IMR-90 (cell line): Measurements from ENCODE around the gene KRTAP10-10. TPM values are rescaled to one million over a fixed set of nuclear protein-coding genes. Genes with fewer than 3 reads are reported as not detected.

Experiments
- ATAC-seq: fragments of 200-7000 bp; cut with Tn5 transposase; 2 replicates; pipeline ENCODE4 v1.9.1; 2020; ENCODE audit warnings: low read depth, mild to moderate bottlenecking, moderate library complexity
- BruUV-seq: library from RNA; stranded (reverse); fragments of 400-500 nt; replicated peaks from 2 replicates; lab custom pipeline; 2021; lab: Mats Ljungman, UMichigan
- CTCF ChIA-PET: fragments of 300-600 bp; formaldehyde crosslinking; extraction: SDS; loops from one replicate; lab custom pipeline; 2021; ENCODE audit warnings: antibody characterized with exemption; lab: Yijun Ruan, JAX
- POLR2A ChIA-PET: fragments of 300-600 bp; sonication (Branson Sonifier 250); formaldehyde crosslinking; loops from one replicate; lab custom pipeline; 2022; ENCODE audit warnings: antibody characterized with exemption; ENCODE audit not compliant: unreplicated experiment; lab: Charles Lee
- DNase-seq: peaks from one replicate; pipeline ENCODE4 v3.0.0; 2013
- H2AFZ ChIP-seq: replicated peaks from 2 replicates; pipeline ENCODE3; 2013; ENCODE audit warnings: low read length, mild to moderate bottlenecking; ENCODE audit not compliant: poor library complexity
- H2AK5ac ChIP-seq: 2 replicates; pipeline ENCODE4 v1.6.1; 2013; ENCODE audit warnings: low read depth, low read length, inconsistent platforms
- H2AK9ac ChIP-seq: replicated peaks from 2 replicates; pipeline ENCODE3; 2013; ENCODE audit warnings: mild to moderate bottlenecking, low read depth, low read length, moderate library complexity; ENCODE audit not compliant: poor library complexity
- H2BK120ac ChIP-seq: 2 replicates; pipeline ENCODE4 v1.6.1; 2013; ENCODE audit warnings: low read depth, low read length, inconsistent platforms
- H2BK15ac ChIP-seq: 3 replicates; pipeline ENCODE4 v1.6.1; 2013; ENCODE audit warnings: low read depth, low read length, inconsistent platforms
- H2BK20ac ChIP-seq: 2 replicates; pipeline ENCODE4 v1.6.1; 2013; ENCODE audit warnings: low read depth, mild to moderate bottlenecking, inconsistent platforms, low read length, moderate library complexity
- H2BK5ac ChIP-seq: 2 replicates; pipeline ENCODE4 v1.6.1; 2013; ENCODE audit warnings: mild to moderate bottlenecking, low read depth, low read length, inconsistent platforms; ENCODE audit not compliant: poor library complexity, severe bottlenecking
- H3K14ac ChIP-seq: replicated peaks from 2 replicates; pipeline ENCODE4 v1.6.1; 2013; ENCODE audit warnings: low read depth, low read length, inconsistent platforms
- H3K18ac ChIP-seq: 2 replicates; pipeline ENCODE4 v1.6.1; 2013; ENCODE audit warnings: low read depth, low read length, control low read depth
- H3K23ac ChIP-seq: 2 replicates; pipeline ENCODE4 v1.6.1; 2013; ENCODE audit warnings: low read depth, low read length, inconsistent platforms
- H3K27ac ChIP-seq: 2 replicates; pipeline ENCODE4 v1.5.1; 2013; ENCODE audit warnings: mild to moderate bottlenecking, control low read depth, low read length; ENCODE audit not compliant: insufficient read depth
- H3K27me3 ChIP-seq: 2 replicates; pipeline ENCODE4 v1.6.1; 2013; ENCODE audit warnings: low read length; ENCODE audit not compliant: control insufficient read depth, insufficient read depth
- H3K36me3 ChIP-seq: 2 replicates; pipeline ENCODE4 v1.6.1; 2013; ENCODE audit warnings: low read length, mixed read lengths; ENCODE audit not compliant: control insufficient read depth, insufficient read depth
- H3K4ac ChIP-seq: 2 replicates; pipeline ENCODE4 v1.6.1; 2013; ENCODE audit warnings: low read depth, low read length, inconsistent platforms
- H3K4me1 ChIP-seq: 2 replicates; pipeline ENCODE4 v1.6.1; 2013; ENCODE audit warnings: low read length, mixed read lengths; ENCODE audit not compliant: control insufficient read depth, insufficient read depth
- H3K4me2 ChIP-seq: 2 replicates; pipeline ENCODE4 v1.6.1; 2013; ENCODE audit warnings: low read depth, mild to moderate bottlenecking, control low read depth, low read length, moderate library complexity
- H3K4me3 ChIP-seq: 2 replicates; pipeline ENCODE4 v1.5.1; 2013; ENCODE audit warnings: low read depth, mild to moderate bottlenecking, control low read depth, low read length, moderate library complexity; ENCODE audit not compliant: insufficient read depth
- H3K56ac ChIP-seq: 2 replicates; pipeline ENCODE4 v1.6.1; 2013; ENCODE audit warnings: low read length, inconsistent platforms; ENCODE audit not compliant: insufficient read depth; ENCODE audit errors: extremely low read depth
- H3K79me1 ChIP-seq, 2 experiments: 2 replicates each; pipeline ENCODE4 v1.6.1; 2013; ENCODE audit warnings: low read length in 2 of 2, inconsistent platforms in 1 of 2, low read depth in 1 of 2
- H3K9ac ChIP-seq: 2 replicates; pipeline ENCODE4 v1.6.1; 2013; ENCODE audit warnings: low read depth, low read length, control low read depth
- H3K9me1 ChIP-seq: 2 replicates; pipeline ENCODE4 v1.6.1; 2013; ENCODE audit warnings: low read length, inconsistent platforms; ENCODE audit not compliant: insufficient read depth
- H3K9me3 ChIP-seq: 2 replicates; pipeline ENCODE4 v1.6.1; 2013; ENCODE audit warnings: low read length; ENCODE audit not compliant: control insufficient read depth, insufficient read depth
- H4K20me1 ChIP-seq: 2 replicates; pipeline ENCODE4 v1.6.1; 2013; ENCODE audit warnings: low read length, inconsistent platforms; ENCODE audit not compliant: insufficient read depth
- H4K5ac ChIP-seq: 2 replicates; pipeline ENCODE4 v1.6.1; 2013; ENCODE audit warnings: mild to moderate bottlenecking, low read depth, low read length, control low read depth
- H4K8ac ChIP-seq, 2 experiments: 2 replicates each; pipeline ENCODE4 v1.6.1; 2013; ENCODE audit warnings: low read depth in 2 of 2, low read length in 2 of 2, control low read depth in 1 of 2, inconsistent platforms in 1 of 2
- H4K91ac ChIP-seq: 2 replicates; pipeline ENCODE4 v1.6.1; 2013; ENCODE audit warnings: low read depth, low read length, inconsistent platforms; ENCODE audit not compliant: insufficient read depth
- BHLHE40 ChIP-seq: fragments of 150-350 bp; IDR thresholded peaks from 2 replicates; pipeline ENCODE4 v1.6.1; 2016; ENCODE audit warnings: mild to moderate bottlenecking, low read depth, low read length
- CEBPB ChIP-seq: IDR thresholded peaks from 2 replicates; pipeline ENCODE4 v1.6.1; 2012; ENCODE audit warnings: low read depth, low read length, improper control_type of control experiment
- CHD1 ChIP-seq: IDR thresholded peaks from 2 replicates; pipeline ENCODE4 v1.6.1; 2012; ENCODE audit warnings: low read depth, low read length, improper control_type of control experiment
- CTCF ChIP-seq: conservative IDR thresholded peaks from 2 replicates; pipeline ENCODE4 v1.5.1; 2012; ENCODE audit warnings: mild to moderate bottlenecking, low read depth, low read length, improper control_type of control experiment
- ELK1 ChIP-seq: fragments of 150-350 bp; IDR thresholded peaks from 2 replicates; pipeline ENCODE4 v1.6.1; 2016; ENCODE audit warnings: low read depth, mild to moderate bottlenecking, low read length, moderate library complexity, borderline replicate concordance
- FOS ChIP-seq: fragments of 150-350 bp; IDR thresholded peaks from 2 replicates; pipeline ENCODE4 v1.6.1; 2016; ENCODE audit warnings: low read depth, low read length
- MAFK ChIP-seq: IDR thresholded peaks from 2 replicates; pipeline ENCODE4 v1.6.1; 2012; ENCODE audit warnings: low read depth, low read length, improper control_type of control experiment
- MAZ ChIP-seq: IDR thresholded peaks from 2 replicates; pipeline ENCODE4 v1.6.1; 2012; ENCODE audit warnings: low read depth, mild to moderate bottlenecking, low read length, improper control_type of control experiment, moderate library complexity, borderline replicate concordance
- MXI1 ChIP-seq: IDR thresholded peaks from 2 replicates; pipeline ENCODE4 v1.6.1; 2012; ENCODE audit warnings: low read depth, mild to moderate bottlenecking, low read length, moderate library complexity, borderline replicate concordance
- NFE2L2 ChIP-seq: fragments of 150-350 bp; IDR thresholded peaks from 2 replicates; pipeline ENCODE4 v1.6.1; 2016; ENCODE audit warnings: low read depth, mild to moderate bottlenecking, low read length
- POLR2A ChIP-seq: IDR thresholded peaks from 2 replicates; pipeline ENCODE4 v1.6.1; 2012; ENCODE audit warnings: mild to moderate bottlenecking, low read depth, low read length
- RAD21 ChIP-seq: IDR thresholded peaks from 2 replicates; pipeline ENCODE4 v1.6.1; 2012; ENCODE audit warnings: low read length, improper control_type of control experiment
- RCOR1 ChIP-seq: IDR thresholded peaks from 2 replicates; pipeline ENCODE4 v1.6.1; 2012; ENCODE audit warnings: mild to moderate bottlenecking, low read length, improper control_type of control experiment; ENCODE audit not compliant: insufficient replicate concordance
- RFX5 ChIP-seq: IDR thresholded peaks from 2 replicates; pipeline ENCODE4 v1.8.0; 2012; ENCODE audit warnings: low read depth, mild to moderate bottlenecking, low read length, moderate library complexity
- SMC3 ChIP-seq: fragments of 150-350 bp; IDR thresholded peaks from 2 replicates; pipeline ENCODE4 v1.6.1; 2016; ENCODE audit warnings: low read depth, mild to moderate bottlenecking, antibody characterized with exemption, low read length, moderate library complexity
- USF2 ChIP-seq: fragments of 150-350 bp; IDR thresholded peaks from 2 replicates; pipeline ENCODE4 v1.6.1; 2017; ENCODE audit warnings: mild to moderate bottlenecking, antibody characterized with exemption, low read length, low read depth
- WGBS, 2 experiments: methylation state at CpG; one replicate each; pipeline versions ENCODE4 v1.1.5 to v1.1.7; 2013; ENCODE audit warnings: missing lambda C conversion rate in 2 of 2; ENCODE audit not compliant: insufficient read length in 1 of 2; ENCODE audit errors: extremely low coverage in 2 of 2; 5-methylcytosine and 5-hydroxymethylcytosine counted together
- dilution Hi-C: fragments of 300-500 bp; cut with HindIII; formaldehyde crosslinking; loops from one replicate; pipeline ENCODE4 v1.14.3; 2018; ENCODE audit warnings: low sequenced_read_pairs; ENCODE audit not compliant: unreplicated experiment
- in situ Hi-C: fragments of 300-500 bp; cut with MboI; formaldehyde crosslinking; loops from 3 replicates; pipeline ENCODE4 v1.14.3; 2019; ENCODE audit warnings: low sequenced_read_pairs, inconsistent platforms, mixed read lengths
- intact Hi-C: fragments of 100-400 bp; cut with micrococcal nuclease; formaldehyde crosslinking; loops from 2 replicates; pipeline ENCODE4 v1.10.0; 2022
- polyA plus RNA-seq, 3 experiments: library from polyadenylated mRNA; depleted of rRNA; stranded (reverse); fragments of >200 nt; gene quantifications; 2 replicates each; pipeline ENCODE4 v1.2.3, GENCODE V29; 2012; ENCODE audit warnings: low replicate concordance in 1 of 3
- total RNA-seq: library from RNA; depleted of rRNA; stranded (reverse); fragments of >200 nt; gene quantifications from 2 replicates; pipeline ENCODE4 v1.2.3, GENCODE V29; 2012

Gene KRTAP10-10
- total and polyA plus RNA-seq, 2 of the 4 experiments (the other 2 are of a cell fraction), result not detected

GRCh38 chr21:44686843-44687561 lies 49.8 kb downstream of the KRTAP10-10 start:
- POLR2A ChIA-PET, result no interaction called here
- no peak overlapping the region for H3K56ac ChIP-seq
- no peak for TF ChIP-seq RFX5
- TF ChIP-seq MAZ, result no peak
- no peak for TF ChIP-seq CHD1
- TF ChIP-seq RCOR1, result no peak
- TF ChIP-seq ELK1, result no peak
- no peak for TF ChIP-seq SMC3
- TF ChIP-seq MAFK, result no peak
- TF ChIP-seq CTCF, result no peak
- no peak for TF ChIP-seq BHLHE40
- no peak for TF ChIP-seq RAD21
- TF ChIP-seq USF2, result no peak
- no peak for TF ChIP-seq NFE2L2
- no peak for TF ChIP-seq POLR2A
- TF ChIP-seq FOS, result no peak
- TF ChIP-seq CEBPB, result no peak
- no peak for TF ChIP-seq MXI1
- no peaks in the 10 kb centered on the region for H3K9me3 ChIP-seq
- peaks cover 32% of the 10 kb centered on the region for H3K27me3 ChIP-seq
- no peaks in the 10 kb centered on the region for H3K79me1 ChIP-seq
- CTCF ChIA-PET, result no interaction called here
- no peak overlapping the region for H3K23ac ChIP-seq
- H3K4me1 ChIP-seq, result no peaks in the 10 kb centered on the region
- H2AK9ac ChIP-seq, result no peak overlapping the region
- H4K5ac ChIP-seq, result no peak overlapping the region
- ATAC-seq (no peak), DNase-seq (no peak)
- no peak overlapping the region for H3K27ac ChIP-seq
- H2AK5ac ChIP-seq, result no peak overlapping the region
- BruUV-seq, result no TSS peak
- no peak overlapping the region for H3K18ac ChIP-seq
- no peak overlapping the region for H4K8ac ChIP-seq
- WGBS, 2 experiments, result 45% methylated on average over 6 of the region's 25 CpGs; no CpG with 5 or more reads in 1 of the 2 experiments
- no peak overlapping the region for H3K14ac ChIP-seq
- H3K9ac ChIP-seq, result no peak overlapping the region
- no peak overlapping the region for H2BK120ac ChIP-seq
- dilution Hi-C loops, result no loop called here
- H3K4ac ChIP-seq, result no peak overlapping the region
- H2BK20ac ChIP-seq, result no peak overlapping the region
- no peaks in the 10 kb centered on the region for H4K20me1 ChIP-seq
- no peak overlapping the region for H2BK5ac ChIP-seq
- H2AFZ ChIP-seq, result no peak overlapping the region
- no peak overlapping the region for H3K4me2 ChIP-seq
- intact Hi-C loops, result no loop called here
- H3K36me3 ChIP-seq, result no peaks in the 10 kb centered on the region
- H3K4me3 ChIP-seq, result no peak overlapping the region
- H4K91ac ChIP-seq, result no peak overlapping the region
- no peaks in the 10 kb centered on the region for H3K9me1 ChIP-seq
- in situ Hi-C loops, result no loop called here
- H2BK15ac ChIP-seq, result no peak overlapping the region
